ENCODE results near the gene ACP2.

The ACP2 gene

DNA sequence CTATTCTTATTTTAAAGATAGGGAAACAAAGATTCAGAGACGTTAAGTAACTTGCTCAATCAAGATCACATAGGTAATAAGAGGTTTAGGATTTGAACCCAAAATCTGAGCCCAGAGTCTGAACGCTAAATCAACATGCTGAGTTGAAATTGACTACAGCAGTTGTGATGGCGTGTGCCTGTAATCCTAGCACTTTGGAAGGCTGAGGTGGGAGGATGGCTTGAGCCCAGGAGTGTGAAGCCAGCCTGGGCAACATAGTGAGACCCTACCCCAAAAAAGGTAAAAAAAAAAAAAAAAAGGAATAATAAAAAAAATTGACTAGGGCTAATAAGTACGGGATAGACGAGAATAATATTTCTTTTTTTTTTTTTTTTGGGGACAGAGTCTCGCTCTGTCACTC is 7.8 kb upstream of the ACP2 start:
- Histone ChIP-seq H3K4me3 (ENCODE audit: low read length, poor library complexity, severe bottlenecking) (no peak overlapping the region), H3K9ac (ENCODE audit: low read depth, low read length, poor library complexity, severe bottlenecking) (no peak overlapping the region), H3K27me3 (ENCODE audit: insufficient read depth, low read length, poor library complexity, severe bottlenecking) (no peaks in the 10 kb centered on the region), H3K4me1 (ENCODE audit: insufficient read depth, low read length, poor library complexity, severe bottlenecking) (peaks cover 24% of the 10 kb centered on the region), H3K9me3 (ENCODE audit: insufficient read depth, low read depth, low read length) (no peaks in the 10 kb centered on the region), H3K36me3 (ENCODE audit: insufficient read depth, low read length) (no peaks in the 10 kb centered on the region), H3K9me2 (replicated peaks; ENCODE audit: low read depth, low read length) (no peaks in the 10 kb centered on the region), H4K20me1 (ENCODE audit: insufficient read depth, low read length, poor library complexity, severe bottlenecking) (no peaks in the 10 kb centered on the region), H3F3A (ENCODE audit: low read depth) (no peaks in the 10 kb centered on the region), H3K4me2 (ENCODE audit: low read depth, low read length, poor library complexity, severe bottlenecking) (no peak overlapping the region), H2AFZ (ENCODE audit: low read length) (no peak overlapping the region), H3K79me2 (ENCODE audit: insufficient read depth, low read length) (no peaks in the 10 kb centered on the region)
- TF ChIP-seq, protein P1, sequence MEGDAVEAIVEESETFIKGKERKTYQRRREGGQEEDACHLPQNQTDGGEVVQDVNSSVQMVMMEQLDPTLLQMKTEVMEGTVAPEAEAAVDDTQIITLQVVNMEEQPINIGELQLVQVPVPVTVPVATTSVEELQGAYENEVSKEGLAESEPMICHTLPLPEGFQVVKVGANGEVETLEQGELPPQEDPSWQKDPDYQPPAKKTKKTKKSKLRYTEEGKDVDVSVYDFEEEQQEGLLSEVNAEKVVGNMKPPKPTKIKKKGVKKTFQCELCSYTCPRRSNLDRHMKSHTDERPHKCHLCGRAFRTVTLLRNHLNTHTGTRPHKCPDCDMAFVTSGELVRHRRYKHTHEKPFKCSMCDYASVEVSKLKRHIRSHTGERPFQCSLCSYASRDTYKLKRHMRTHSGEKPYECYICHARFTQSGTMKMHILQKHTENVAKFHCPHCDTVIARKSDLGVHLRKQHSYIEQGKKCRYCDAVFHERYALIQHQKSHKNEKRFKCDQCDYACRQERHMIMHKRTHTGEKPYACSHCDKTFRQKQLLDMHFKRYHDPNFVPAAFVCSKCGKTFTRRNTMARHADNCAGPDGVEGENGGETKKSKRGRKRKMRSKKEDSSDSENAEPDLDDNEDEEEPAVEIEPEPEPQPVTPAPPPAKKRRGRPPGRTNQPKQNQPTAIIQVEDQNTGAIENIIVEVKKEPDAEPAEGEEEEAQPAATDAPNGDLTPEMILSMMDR (conservative IDR thresholded peaks at IDR 0.05; ENCODE audit: low read length), result no peak
- TF ChIP-seq EZH2phosphoT487 (IDR thresholded peaks at IDR 0.05; ENCODE audit: borderline replicate concordance), result no peak

DNA sequence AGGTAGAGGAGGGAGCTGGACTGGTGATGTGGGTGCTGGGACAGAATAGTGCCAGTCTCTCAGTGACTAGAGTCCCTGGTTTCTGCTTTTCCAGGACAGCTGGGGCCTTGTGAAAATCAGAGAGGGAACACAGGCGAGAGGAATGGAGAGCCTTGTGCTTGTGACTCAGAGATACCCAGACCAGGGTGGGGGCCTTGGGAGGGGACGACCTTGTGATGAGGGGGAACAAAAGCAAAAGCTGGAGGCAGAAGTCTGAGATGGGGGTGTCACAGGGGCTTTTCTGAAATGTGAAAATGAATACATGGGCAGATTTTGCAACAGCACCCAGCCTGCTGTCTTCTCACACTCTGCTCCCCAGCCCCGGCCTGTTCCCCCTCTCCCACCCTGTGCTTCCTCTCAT is 5.8 kb upstream of the ACP2 start:
- Histone ChIP-seq H3K36me3 (ENCODE audit: insufficient read depth, low read length) (no peaks in the 10 kb centered on the region), H3K27me3 (ENCODE audit: insufficient read depth, low read length, poor library complexity, severe bottlenecking) (no peaks in the 10 kb centered on the region), H2AFZ (ENCODE audit: low read length) (no peak overlapping the region), H3K9ac (ENCODE audit: low read depth, low read length, poor library complexity, severe bottlenecking) (no peak overlapping the region), H3K4me3 (ENCODE audit: low read length, poor library complexity, severe bottlenecking) (no peak overlapping the region), H3K9me3 (ENCODE audit: insufficient read depth, low read depth, low read length) (no peaks in the 10 kb centered on the region), H3K4me1 (ENCODE audit: insufficient read depth, low read length, poor library complexity, severe bottlenecking) (peaks cover 21% of the 10 kb centered on the region), H4K20me1 (ENCODE audit: insufficient read depth, low read length, poor library complexity, severe bottlenecking) (no peaks in the 10 kb centered on the region), H3K9me2 (replicated peaks; ENCODE audit: low read depth, low read length) (no peaks in the 10 kb centered on the region), H3F3A (ENCODE audit: low read depth) (no peaks in the 10 kb centered on the region), H3K79me2 (ENCODE audit: insufficient read depth, low read length) (peaks cover 10% of the 10 kb centered on the region), H3K4me2 (ENCODE audit: low read depth, low read length, poor library complexity, severe bottlenecking) (no peak overlapping the region)
- no peak for TF ChIP-seq EZH2phosphoT487 (IDR thresholded peaks at IDR 0.05; ENCODE audit: borderline replicate concordance)
- TF ChIP-seq, protein P1 (conservative IDR thresholded peaks at IDR 0.05; ENCODE audit: low read length), result no peak

GRCh38 chr11:47253660-47254059 is 5.0 kb upstream of the ACP2 start:
- H3K27me3 ChIP-seq (ENCODE audit: insufficient read depth, low read length, poor library complexity, severe bottlenecking), result no peaks in the 10 kb centered on the region

More at GRCh38 chr11:47253660-47254059, 5.0 kb upstream of the ACP2 start:
- Histone ChIP-seq H3K9ac (ENCODE audit: low read depth, low read length, poor library complexity, severe bottlenecking) (no peak overlapping the region), H3K4me1 (ENCODE audit: insufficient read depth, low read length, poor library complexity, severe bottlenecking) (peaks cover 18% of the 10 kb centered on the region), H3K9me2 (replicated peaks; ENCODE audit: low read depth, low read length) (no peaks in the 10 kb centered on the region), H3K9me3 (ENCODE audit: insufficient read depth, low read depth, low read length) (no peaks in the 10 kb centered on the region), H3K4me3 (ENCODE audit: low read length, poor library complexity, severe bottlenecking) (no peak overlapping the region), H2AFZ (ENCODE audit: low read length) (no peak overlapping the region), H4K20me1 (ENCODE audit: insufficient read depth, low read length, poor library complexity, severe bottlenecking) (no peaks in the 10 kb centered on the region), H3F3A (ENCODE audit: low read depth) (no peaks in the 10 kb centered on the region), H3K79me2 (ENCODE audit: insufficient read depth, low read length) (peaks cover 14% of the 10 kb centered on the region), H3K4me2 (ENCODE audit: low read depth, low read length, poor library complexity, severe bottlenecking) (no peak overlapping the region), H3K36me3 (ENCODE audit: insufficient read depth, low read length) (no peaks in the 10 kb centered on the region)
- no peak for TF ChIP-seq EZH2phosphoT487 (IDR thresholded peaks at IDR 0.05; ENCODE audit: borderline replicate concordance)
- TF ChIP-seq, protein P1 (conservative IDR thresholded peaks at IDR 0.05; ENCODE audit: low read length), result no peak

Data from Loucy (cell line).